Upper lobe of left lung (tissue), 6 donors: ENCODE data around the gene MED27. TPM values are rescaled to one million over a fixed set of nuclear protein-coding genes. Genes with fewer than 3 reads are reported as not detected.

Experiments
- ATAC-seq, 2 donors: fragments of 200-7000 bp; cut with Tn5 transposase; one replicate each; pipeline ENCODE4 v1.9.1; 2022; ENCODE audit warnings: mild to moderate bottlenecking in 2 of 2, moderate library complexity in 2 of 2; ENCODE audit not compliant: low FRiP score in 2 of 2
- DNase-seq, 2 donors: peaks; one replicate each; pipeline ENCODE4 v3.0.0-alpha.2; 2019 to 2020
- H3K27ac ChIP-seq, 4 donors: fragments of 200-600 bp; sonication (generic); one replicate each; pipeline ENCODE4 v1.5.1; 2016 to 2019
- H3K27me3 ChIP-seq, 4 donors: fragments of 200-600 bp; sonication (generic); one replicate each; pipeline ENCODE4 v1.5.1; 2017 to 2019
- H3K36me3 ChIP-seq, 4 donors: fragments of 200-600 bp; sonication (generic); one replicate each; pipeline ENCODE4 v1.5.1; 2016 to 2019
- H3K4me1 ChIP-seq, 4 donors: fragments of 200-600 bp; sonication (generic); one replicate each; pipeline ENCODE4 v1.5.1; 2018 to 2019
- H3K4me3 ChIP-seq, 4 donors: fragments of 200-600 bp; sonication (generic); one replicate each; pipeline ENCODE4 v1.5.1; 2017 to 2019; ENCODE audit warnings: mild to moderate bottlenecking in 2 of 4, moderate library complexity in 1 of 4
- H3K9me3 ChIP-seq, 4 donors: fragments of 200-600 bp; sonication (generic); one replicate each; pipeline ENCODE4 v1.5.1; 2018 to 2019
- EP300 ChIP-seq, 4 donors: sonication (generic); formaldehyde crosslinking; IDR thresholded peaks; one replicate each; pipeline ENCODE4 v1.5.1; 2017; ENCODE audit warnings: antibody characterized with exemption in 4 of 4, control low read depth in 2 of 4
- POLR2A ChIP-seq, 4 donors: fragments of 450-650 bp; IDR thresholded peaks; one replicate each; pipeline ENCODE4 v1.5.1; 2016 to 2017; ENCODE audit warnings: antibody characterized with exemption in 4 of 4, mild to moderate bottlenecking in 2 of 4
- POLR2AphosphoS5 ChIP-seq, 2 donors: sonication (generic); formaldehyde crosslinking; IDR thresholded peaks; one replicate each; pipeline ENCODE4 v1.5.1; 2017; ENCODE audit warnings: antibody characterized with exemption in 2 of 2
- WGBS, 2 donors: methylation state at CpG; one replicate each; pipeline ENCODE4 v1.1.5; 2017 to 2018; 5-methylcytosine and 5-hydroxymethylcytosine counted together
- total RNA-seq, 6 donors: library from RNA; depleted of rRNA in 4 of 6; stranded (reverse); fragments of >200 nt in 4 of 6; gene quantifications; one replicate each; pipeline versions ENCODE4 v1.1.0 to v1.2.1, GENCODE V29; 2016 to 2021
- TF ChIP-seq, protein P1 (sequence below), 6 experiments: fragments of 450-650 bp in 4 of 6; fragments of 200-600 bp in 2 of 6; sonication (generic) in 2 of 6; IDR thresholded peaks; one replicate each; pipeline ENCODE4 v1.5.1; 2016 to 2019; ENCODE audit warnings: antibody characterized with exemption in 6 of 6
- donor health status: DM: no; HTN: no; CAD: no; lungs with moderate emphysema.
- donor health status: DM: no; HTN: yes; CAD: no; lungs with severe emphysema.

The MED27 gene
- total RNA-seq, 6 donors from 2014 or later: 4.9 to 24.2 (median 17.1) TPM

DNA sequence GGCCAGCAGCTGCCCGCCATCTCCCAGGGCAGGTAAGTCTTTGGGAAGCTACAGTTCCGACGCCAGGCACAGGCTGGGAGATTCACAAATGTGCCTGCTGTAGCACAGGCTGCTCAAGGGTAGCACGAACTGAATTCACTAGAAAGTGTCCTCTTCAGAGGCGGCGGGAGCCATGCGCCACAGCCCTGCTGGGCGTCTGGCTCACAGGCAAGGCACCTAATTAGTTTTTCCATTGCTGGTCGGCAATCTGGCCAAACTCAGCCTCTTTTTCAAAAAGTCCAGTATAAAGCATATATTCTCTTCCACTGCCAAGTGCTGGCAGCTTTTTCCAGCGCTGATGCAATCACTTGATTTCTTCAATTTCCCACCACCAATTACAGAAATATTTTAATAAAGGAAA, 210.9 kb downstream of the MED27 start:
- DNase-seq (no peak), ATAC-seq (no peak)
- Histone ChIP-seq H3K4me1 (no peaks in the 10 kb centered on the region), H3K4me3 (no peak overlapping the region), H3K9me3 (no peaks in the 10 kb centered on the region), H3K27ac (no peak overlapping the region), H3K27me3 (no peaks in the 10 kb centered on the region), H3K36me3 (peaks cover 0 to 4% (median 0%) of the 10 kb centered on the region in 4 donors)
- WGBS, 2 donors: 88 to 90% methylated on average over 10 of the region's 10 CpGs
- TF ChIP-seq, protein P1, sequence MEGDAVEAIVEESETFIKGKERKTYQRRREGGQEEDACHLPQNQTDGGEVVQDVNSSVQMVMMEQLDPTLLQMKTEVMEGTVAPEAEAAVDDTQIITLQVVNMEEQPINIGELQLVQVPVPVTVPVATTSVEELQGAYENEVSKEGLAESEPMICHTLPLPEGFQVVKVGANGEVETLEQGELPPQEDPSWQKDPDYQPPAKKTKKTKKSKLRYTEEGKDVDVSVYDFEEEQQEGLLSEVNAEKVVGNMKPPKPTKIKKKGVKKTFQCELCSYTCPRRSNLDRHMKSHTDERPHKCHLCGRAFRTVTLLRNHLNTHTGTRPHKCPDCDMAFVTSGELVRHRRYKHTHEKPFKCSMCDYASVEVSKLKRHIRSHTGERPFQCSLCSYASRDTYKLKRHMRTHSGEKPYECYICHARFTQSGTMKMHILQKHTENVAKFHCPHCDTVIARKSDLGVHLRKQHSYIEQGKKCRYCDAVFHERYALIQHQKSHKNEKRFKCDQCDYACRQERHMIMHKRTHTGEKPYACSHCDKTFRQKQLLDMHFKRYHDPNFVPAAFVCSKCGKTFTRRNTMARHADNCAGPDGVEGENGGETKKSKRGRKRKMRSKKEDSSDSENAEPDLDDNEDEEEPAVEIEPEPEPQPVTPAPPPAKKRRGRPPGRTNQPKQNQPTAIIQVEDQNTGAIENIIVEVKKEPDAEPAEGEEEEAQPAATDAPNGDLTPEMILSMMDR (IDR thresholded peaks at IDR 0.05): no peak
- TF ChIP-seq POLR2A (IDR thresholded peaks at IDR 0.05) (no peak), EP300 (IDR thresholded peaks at IDR 0.05) (no peak), POLR2AphosphoS5 (IDR thresholded peaks at IDR 0.05) (no peak)

DNA sequence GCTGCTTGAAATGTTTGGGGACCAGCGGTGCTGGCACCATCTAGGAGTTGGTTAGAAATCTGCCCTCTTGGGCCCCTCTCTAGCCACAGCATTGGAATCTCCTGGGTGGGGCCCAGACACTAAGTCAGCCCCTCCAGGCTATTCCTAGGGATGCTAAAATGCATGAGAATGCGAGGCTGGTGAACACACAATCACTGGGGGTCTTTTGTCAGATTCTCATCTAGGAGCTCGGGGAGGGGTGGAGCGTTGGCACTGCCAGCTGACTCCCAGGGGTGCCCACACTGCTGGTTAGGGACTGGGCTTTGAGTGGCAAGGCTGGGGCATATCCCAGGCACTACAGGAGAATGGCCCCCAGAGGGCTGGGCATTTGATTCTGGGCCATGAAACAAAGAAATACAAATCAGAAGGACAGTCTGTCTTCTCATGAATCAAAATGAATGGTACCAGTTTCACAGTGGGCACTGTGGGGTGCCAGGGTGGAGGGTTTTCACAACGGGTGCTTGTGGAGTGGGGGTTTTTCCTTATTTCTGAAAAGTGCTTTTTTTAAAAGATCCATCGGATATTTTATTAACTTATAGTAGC, 212.0 kb downstream of the MED27 start:
- no peak for ATAC-seq
- 92 to 100% methylated on average over 5 to 6 of the region's 6 CpGs for WGBS, 2 donors
- no peak overlapping the region for H3K27ac ChIP-seq
- no peaks in the 10 kb centered on the region for H3K27me3 ChIP-seq
- H3K9me3 ChIP-seq: no peaks in the 10 kb centered on the region
- DNase-seq: no peak
- no peak for TF ChIP-seq POLR2A (IDR thresholded peaks at IDR 0.05)
- no peak for TF ChIP-seq POLR2AphosphoS5 (IDR thresholded peaks at IDR 0.05)
- TF ChIP-seq EP300 (IDR thresholded peaks at IDR 0.05): no peak
- TF ChIP-seq, protein P1 (IDR thresholded peaks at IDR 0.05): no peak
- no peak overlapping the region for H3K4me3 ChIP-seq
- peaks cover 0 to 7% (median 3%) of the 10 kb centered on the region in 4 donors for H3K36me3 ChIP-seq
- H3K4me1 ChIP-seq: no peaks in the 10 kb centered on the region

DNA sequence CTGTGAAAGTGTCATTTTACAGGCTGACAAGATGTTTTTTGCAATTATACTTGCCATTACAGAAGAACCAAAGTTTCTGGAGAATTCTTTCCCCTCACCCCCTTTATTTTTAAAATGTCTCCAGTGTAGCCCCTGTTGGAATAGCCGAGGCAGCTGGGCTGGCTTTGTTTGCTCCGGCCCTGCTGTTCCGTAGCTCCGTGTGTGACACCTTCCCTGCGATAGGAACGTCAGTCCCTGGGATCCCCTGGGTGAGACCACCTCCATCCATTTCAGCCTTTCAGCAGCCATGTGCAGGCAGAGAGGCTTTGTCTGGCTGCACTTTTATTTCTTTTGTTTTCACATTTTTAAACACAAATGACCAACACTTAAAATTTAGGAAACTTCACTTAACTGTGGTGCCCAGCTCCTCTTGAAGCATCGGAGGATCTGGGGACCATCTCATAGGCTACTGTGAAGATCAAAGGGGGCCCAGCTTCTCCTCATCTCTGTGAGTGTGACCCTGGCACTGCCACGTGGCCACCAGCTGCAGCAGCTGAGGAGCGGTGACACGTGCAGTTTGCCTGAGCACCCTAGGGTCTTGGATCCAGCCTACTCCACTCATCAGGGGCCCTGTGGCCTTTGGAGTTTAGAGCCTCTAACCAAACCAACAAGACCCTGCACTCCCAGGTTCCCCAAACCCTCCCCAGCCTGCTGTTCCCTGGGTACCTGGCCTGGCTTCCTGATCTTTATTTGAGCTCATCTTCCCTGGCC, 214.0 kb downstream of the MED27 start:
- DNase-seq (no peak), ATAC-seq (no peak)
- H3K36me3 ChIP-seq: peaks cover 0 to 23% (median 9%) of the 10 kb centered on the region in 4 donors
- H3K4me1 ChIP-seq: no peaks in the 10 kb centered on the region
- no peak for TF ChIP-seq EP300 (IDR thresholded peaks at IDR 0.05)
- TF ChIP-seq POLR2A (IDR thresholded peaks at IDR 0.05): no peak
- TF ChIP-seq, protein P1 (IDR thresholded peaks at IDR 0.05): no peak
- no peak for TF ChIP-seq POLR2AphosphoS5 (IDR thresholded peaks at IDR 0.05)
- no peaks in the 10 kb centered on the region for H3K27me3 ChIP-seq
- no peaks in the 10 kb centered on the region for H3K9me3 ChIP-seq
- H3K4me3 ChIP-seq: no peak overlapping the region
- no peak overlapping the region for H3K27ac ChIP-seq
- WGBS, 2 donors: 94 to 96% methylated on average over 9 to 10 of the region's 10 CpGs

DNA sequence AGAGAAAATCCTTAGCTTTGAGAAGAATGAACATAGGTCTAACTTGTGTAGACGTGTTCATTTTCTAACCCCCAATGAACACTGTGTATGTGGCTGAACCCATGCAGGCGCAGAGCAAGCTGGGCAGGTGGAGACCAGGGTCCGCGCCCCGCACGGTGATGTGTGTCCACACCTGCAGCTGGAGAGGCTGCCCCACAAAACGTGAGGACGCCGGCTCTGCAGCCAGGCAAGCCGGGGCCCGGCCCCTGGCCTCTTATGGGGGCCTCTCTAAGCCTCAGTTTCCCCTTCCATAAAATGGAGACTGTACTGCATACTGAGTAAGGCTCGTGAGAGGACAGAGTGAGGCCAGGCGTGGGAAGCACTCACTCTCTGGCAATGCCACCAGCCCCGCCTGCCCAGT, 215.1 kb downstream of the MED27 start:
- DNase-seq (no peak), ATAC-seq (no peak)
- H3K9me3 ChIP-seq: no peaks in the 10 kb centered on the region
- no peak overlapping the region for H3K27ac ChIP-seq
- 92 to 94% methylated on average over 12 to 14 of the region's 14 CpGs for WGBS, 2 donors
- H3K36me3 ChIP-seq: peaks cover 0 to 34% (median 16%) of the 10 kb centered on the region in 4 donors
- no peaks in the 10 kb centered on the region for H3K27me3 ChIP-seq
- TF ChIP-seq POLR2AphosphoS5 (IDR thresholded peaks at IDR 0.05): no peak
- no peak for TF ChIP-seq POLR2A (IDR thresholded peaks at IDR 0.05)
- TF ChIP-seq, protein P1 (IDR thresholded peaks at IDR 0.05): no peak
- TF ChIP-seq EP300 (IDR thresholded peaks at IDR 0.05): no peak
- H3K4me1 ChIP-seq: no peaks in the 10 kb centered on the region
- no peak overlapping the region for H3K4me3 ChIP-seq
